ENCODE results near the gene G0S2. TPM values are rescaled to one million over a fixed set of nuclear protein-coding genes. Genes with fewer than 3 reads are reported as not detected.

G0S2 gene
- total RNA-seq = 1 to 10 TPM; 4.9 to 5.7 TPM

GRCh38 chr1:209674957-209675564 lies at the start of gene G0S2:
G0S2 (plus strand) TSS chr1:209675412; CDS start chr1:209675685, 273 bp downstream.
- intact Hi-C loops (cut with micrococcal nuclease) = loop anchor here (5.0 kb wide), 1 partner anchor 77 kb away; no protein-coding TSS in a partner anchor
- peaks cover 37% of the 10 kb centered on the region for H3K4me1 Mint-ChIP-seq (ENCODE audit: low read depth)

GRCh38 chr1:209625791-209626285 lies 49.4 kb upstream of the G0S2 start:
- Mint-ChIP-seq H3K27me3 (peaks cover 2% of the 10 kb centered on the region), H3K4me3 (no peak overlapping the region), H3K36me3 (ENCODE audit: low read depth) (no peaks in the 10 kb centered on the region), H3K27ac (no peak overlapping the region), H3K4me1 (ENCODE audit: low read depth) (no peaks in the 10 kb centered on the region), H3K9me3 (no peaks in the 10 kb centered on the region)
- DNase-seq (no peak), ATAC-seq (no peak)
- ChIA-PET CTCF (interaction anchor here (0.8 kb wide), 1 partner anchor 39 kb away, joined by 4 read pairs; no protein-coding TSS in a partner anchor), POLR2A (no interaction called here)
- TF ChIP-seq CTCF (IDR thresholded peaks at IDR 0.05) = no peak
- intact Hi-C loops (cut with micrococcal nuclease) = loop anchor here (5.0 kb wide), 1 partner anchor 49 kb away; no protein-coding TSS in a partner anchor

More at GRCh38 chr1:209674957-209675564, at the start of gene G0S2:
- Mint-ChIP-seq H3K4me3 (peak within 1 kb of the TSS; percentile 69), H3K9me3 (no peaks in the 10 kb centered on the region), H3K27me3 (peaks cover 53% of the 10 kb centered on the region), H3K27ac (peak within 1 kb of the TSS; percentile 37), H3K36me3 (ENCODE audit: low read depth) (peaks cover 2% of the 10 kb centered on the region)
- DNase-seq (peak; percentile 70), ATAC-seq (peak; percentile 52)
- ChIA-PET POLR2A (interaction anchor here (0.5 to 3.1 kb wide), 7 partner anchors 10 to 95 kb away, joined by 3 to 8 read pairs (median 3); partner anchors contain the start of gene LAMB3), CTCF (interaction anchor here (1.4 to 2.3 kb wide), 3 partner anchors 8 to 73 kb away, joined by 3 to 8 read pairs (median 5); no protein-coding TSS in a partner anchor)
- TF ChIP-seq CTCF (IDR thresholded peaks at IDR 0.05) = no peak

GRCh38 chr1:209626346-209627026 lies 48.7 kb upstream of the G0S2 start:
- Mint-ChIP-seq H3K27me3 (peaks cover 2% of the 10 kb centered on the region), H3K4me1 (ENCODE audit: low read depth) (no peaks in the 10 kb centered on the region), H3K9me3 (no peaks in the 10 kb centered on the region), H3K27ac (no peak overlapping the region), H3K36me3 (ENCODE audit: low read depth) (no peaks in the 10 kb centered on the region), H3K4me3 (no peak overlapping the region)
- POLR2A ChIA-PET = no interaction called here
- TF ChIP-seq CTCF (IDR thresholded peaks at IDR 0.05) = no peak
- no peak for ATAC-seq
- DNase-seq = no peak
- intact Hi-C loops (cut with micrococcal nuclease) = loop anchor here (5.0 kb wide), 1 partner anchor 49 kb away; no protein-coding TSS in a partner anchor
- CTCF ChIA-PET = interaction anchor here (0.8 to 3.9 kb wide), 18 partner anchors 7 to 122 kb away, joined by 3 to 25 read pairs (median 8); no protein-coding TSS in a partner anchor

GRCh38 chr1:209627027-209627731 lies 48.0 kb upstream of the G0S2 start:
- POLR2A ChIA-PET = no interaction called here

More at GRCh38 chr1:209627027-209627731, 48.0 kb upstream of the G0S2 start:
- TF ChIP-seq CTCF (IDR thresholded peaks at IDR 0.05) = no peak
- Mint-ChIP-seq H3K4me1 (ENCODE audit: low read depth) (no peaks in the 10 kb centered on the region), H3K9me3 (no peaks in the 10 kb centered on the region), H3K4me3 (no peak overlapping the region), H3K27me3 (peaks cover 2% of the 10 kb centered on the region), H3K27ac (no peak overlapping the region), H3K36me3 (ENCODE audit: low read depth) (no peaks in the 10 kb centered on the region)
- intact Hi-C loops (cut with micrococcal nuclease) = loop anchor here (5.0 kb wide), 1 partner anchor 50 kb away; no protein-coding TSS in a partner anchor
- no peak for ATAC-seq
- no peak for DNase-seq
- CTCF ChIA-PET = interaction anchor here (0.6 to 3.9 kb wide), 45 partner anchors 8 to 215 kb away, joined by 3 to 25 read pairs (median 5); partner anchors contain the start of gene CAMK1G
